ENCODE results near the gene KMT2E. TPM values are rescaled to one million over a fixed set of nuclear protein-coding genes. Genes with fewer than 3 reads are reported as not detected.
A peak's percentile ranks its signal among the peaks of the same experiment; 100 is the strongest.

The KMT2E gene
- total RNA-seq, 1 donor from 2014 or later: 62.5 TPM

GRCh38 chr7:105102557-105103352 lies 88.8 kb downstream of the KMT2E start:
- H3K4me2 ChIP-seq (ENCODE audit: low read length): no peak overlapping the region
- no peak overlapping the region for H3K27ac ChIP-seq (ENCODE audit: low read depth, low read length)
- no peak overlapping the region for H3K4me3 ChIP-seq (ENCODE audit: insufficient read depth, low read depth, low read length)
- FAIRE-seq (no peak), DNase-seq (ENCODE audit: low read depth) (no peak)
- no peak overlapping the region for H3K9ac ChIP-seq (ENCODE audit: low read length)
- Mint-ChIP-seq H3K4me3 (ENCODE audit: unreplicated experiment) (no peak overlapping the region), H3K36me3 (ENCODE audit: low read depth, unreplicated experiment) (peaks cover 3% of the 10 kb centered on the region), H3K27ac (ENCODE audit: unreplicated experiment) (no peak overlapping the region), H3K27me3 (ENCODE audit: low read depth, unreplicated experiment) (no peaks in the 10 kb centered on the region), H3K9me3 (ENCODE audit: unreplicated experiment) (no peaks in the 10 kb centered on the region), H3K4me1 (ENCODE audit: low read depth, unreplicated experiment) (peaks cover 9% of the 10 kb centered on the region)
- H3K27me3 ChIP-seq (ENCODE audit: insufficient read depth, low read length): no peaks in the 10 kb centered on the region
- H3K36me3 ChIP-seq (ENCODE audit: insufficient read depth, low read length): peaks cover 37% of the 10 kb centered on the region
- H4K20me1 ChIP-seq (ENCODE audit: insufficient read depth, low read length): peaks cover 26% of the 10 kb centered on the region
- H3K79me2 ChIP-seq (ENCODE audit: insufficient read depth, low read length): peaks cover 3% of the 10 kb centered on the region
- H3K9me3 ChIP-seq (ENCODE audit: insufficient read depth, low read depth, low read length): no peaks in the 10 kb centered on the region
- H3K4me1 ChIP-seq (ENCODE audit: insufficient read depth, low read length): peaks cover 3% of the 10 kb centered on the region
- TF ChIP-seq CTCF (IDR thresholded peaks at IDR 0.05; ENCODE audit: insufficient read depth, low read depth, low read length) (no peak), EZH2 (IDR thresholded peaks at IDR 0.05; ENCODE audit: insufficient read depth, low read length) (no peak)
- H2AFZ ChIP-seq (ENCODE audit: low read depth, low read length): no peak overlapping the region

GRCh38 chr7:105105579-105105978 lies 91.6 kb downstream of the KMT2E start:
- Histone ChIP-seq H3K4me3 (ENCODE audit: insufficient read depth, low read depth, low read length) (no peak overlapping the region), H2AFZ (ENCODE audit: low read depth, low read length) (no peak overlapping the region), H3K27ac (ENCODE audit: low read depth, low read length) (no peak overlapping the region), H4K20me1 (ENCODE audit: insufficient read depth, low read length) (peaks cover 27% of the 10 kb centered on the region), H3K9ac (ENCODE audit: low read length) (no peak overlapping the region), H3K36me3 (ENCODE audit: insufficient read depth, low read length) (peaks cover 60% of the 10 kb centered on the region), H3K9me3 (ENCODE audit: insufficient read depth, low read depth, low read length) (no peaks in the 10 kb centered on the region), H3K79me2 (ENCODE audit: insufficient read depth, low read length) (peaks cover 3% of the 10 kb centered on the region), H3K27me3 (ENCODE audit: insufficient read depth, low read length) (no peaks in the 10 kb centered on the region), H3K4me1 (ENCODE audit: insufficient read depth, low read length) (no peaks in the 10 kb centered on the region), H3K4me2 (ENCODE audit: low read length) (no peak overlapping the region)
- Mint-ChIP-seq H3K9me3 (ENCODE audit: unreplicated experiment) (no peaks in the 10 kb centered on the region), H3K4me3 (ENCODE audit: unreplicated experiment) (no peak overlapping the region), H3K27me3 (ENCODE audit: low read depth, unreplicated experiment) (no peaks in the 10 kb centered on the region), H3K4me1 (ENCODE audit: low read depth, unreplicated experiment) (no peaks in the 10 kb centered on the region), H3K27ac (ENCODE audit: unreplicated experiment) (no peak overlapping the region), H3K36me3 (ENCODE audit: low read depth, unreplicated experiment) (peaks cover 6% of the 10 kb centered on the region)
- FAIRE-seq: peak; percentile 73
- DNase-seq (ENCODE audit: low read depth): no peak
- TF ChIP-seq CTCF (IDR thresholded peaks at IDR 0.05; ENCODE audit: insufficient read depth, low read depth, low read length) (no peak), EZH2 (IDR thresholded peaks at IDR 0.05; ENCODE audit: insufficient read depth, low read length) (no peak)

- Histone ChIP-seq H3K4me3 (ENCODE audit: insufficient read depth, low read depth, low read length) (no peak overlapping the region), H3K9me3 (ENCODE audit: insufficient read depth, low read depth, low read length) (no peaks in the 10 kb centered on the region), H3K9ac (ENCODE audit: low read length) (no peak overlapping the region), H3K36me3 (ENCODE audit: insufficient read depth, low read length) (peaks cover 63% of the 10 kb centered on the region), H3K4me2 (ENCODE audit: low read length) (no peak overlapping the region), H3K79me2 (ENCODE audit: insufficient read depth, low read length) (peaks cover 3% of the 10 kb centered on the region), H3K27ac (ENCODE audit: low read depth, low read length) (no peak overlapping the region), H3K27me3 (ENCODE audit: insufficient read depth, low read length) (no peaks in the 10 kb centered on the region), H4K20me1 (ENCODE audit: insufficient read depth, low read length) (peaks cover 32% of the 10 kb centered on the region), H2AFZ (ENCODE audit: low read depth, low read length) (no peak overlapping the region), H3K4me1 (ENCODE audit: insufficient read depth, low read length) (no peaks in the 10 kb centered on the region)
- Mint-ChIP-seq H3K4me1 (ENCODE audit: low read depth, unreplicated experiment) (no peaks in the 10 kb centered on the region), H3K36me3 (ENCODE audit: low read depth, unreplicated experiment) (peaks cover 6% of the 10 kb centered on the region), H3K4me3 (ENCODE audit: unreplicated experiment) (no peak overlapping the region), H3K27ac (ENCODE audit: unreplicated experiment) (no peak overlapping the region), H3K27me3 (ENCODE audit: low read depth, unreplicated experiment) (no peaks in the 10 kb centered on the region), H3K9me3 (ENCODE audit: unreplicated experiment) (no peaks in the 10 kb centered on the region)
- TF ChIP-seq EZH2 (IDR thresholded peaks at IDR 0.05; ENCODE audit: insufficient read depth, low read length) (no peak), CTCF (IDR thresholded peaks at IDR 0.05; ENCODE audit: insufficient read depth, low read depth, low read length) (no peak)
- DNase-seq (ENCODE audit: low read depth): no peak
- no peak for FAIRE-seq
Measured at GRCh38 chr7:105106473-105106872, 92.5 kb downstream of the KMT2E start.
